GM12891 (cell line): Measurements from ENCODE around the gene FRA10AC1.

Experiments
- POLR2A ChIP-seq: IDR thresholded peaks from 2 replicates; pipeline ENCODE4 v1.6.1; 2011; ENCODE audit warnings: low read depth, low read length, control low read depth
- POLR2AphosphoS5 ChIP-seq: IDR thresholded peaks from 2 replicates; pipeline ENCODE4 v1.6.1; 2011; ENCODE audit warnings: low read depth, low read length, control low read depth
- POU2F2 ChIP-seq: IDR thresholded peaks from 2 replicates; pipeline ENCODE4 v1.6.1; 2011; ENCODE audit warnings: low read depth, mild to moderate bottlenecking, control low read depth, low read length, moderate library complexity
- SPI1 ChIP-seq: IDR thresholded peaks from 2 replicates; pipeline ENCODE4 v1.6.1; 2011; ENCODE audit warnings: low read depth, low read length, control low read depth
- TAF1 ChIP-seq: IDR thresholded peaks from 2 replicates; pipeline ENCODE4 v1.6.1; 2011; ENCODE audit warnings: low read depth, low read length, control low read depth

GRCh38 chr10:93666030-93666429 lies 36.4 kb downstream of the FRA10AC1 start:
- TF ChIP-seq SPI1 (no peak), POLR2A (no peak), POLR2AphosphoS5 (no peak), TAF1 (no peak), POU2F2 (no peak)
